ENCODE measurements around the gene HDAC4. TPM values are rescaled to one million over a fixed set of nuclear protein-coding genes. Genes with fewer than 3 reads are reported as not detected.
"Not testable (repeated sequence)": the region's sequence is repeated elsewhere in the genome, so short reads cannot be mapped to it uniquely, and the experiment has no call there.

Gene HDAC4
- total RNA-seq (10 to 100 TPM; 18.8 to 40.0 (median 27.2) TPM), polyA plus RNA-seq (10 to 100 TPM in 1 of 2 donors, 1 to 10 TPM in 1; 3.7 to 14.9 TPM)
- long read RNA-seq, donor 1, partial matches to known transcripts: 3 of 10 reads
- long read RNA-seq, donor 1, other reads (novel, unspliced or antisense): 7 of 10 reads
- long read RNA-seq, donor 2, partial matches to known transcripts: 6 of 27 reads
- long read RNA-seq, donor 2, other reads (novel, unspliced or antisense): 21 of 27 reads
- long read RNA-seq, donor 3, partial matches to known transcripts: 13 of 43 reads
- long read RNA-seq, donor 3, other reads (novel, unspliced or antisense): 30 of 43 reads

DNA sequence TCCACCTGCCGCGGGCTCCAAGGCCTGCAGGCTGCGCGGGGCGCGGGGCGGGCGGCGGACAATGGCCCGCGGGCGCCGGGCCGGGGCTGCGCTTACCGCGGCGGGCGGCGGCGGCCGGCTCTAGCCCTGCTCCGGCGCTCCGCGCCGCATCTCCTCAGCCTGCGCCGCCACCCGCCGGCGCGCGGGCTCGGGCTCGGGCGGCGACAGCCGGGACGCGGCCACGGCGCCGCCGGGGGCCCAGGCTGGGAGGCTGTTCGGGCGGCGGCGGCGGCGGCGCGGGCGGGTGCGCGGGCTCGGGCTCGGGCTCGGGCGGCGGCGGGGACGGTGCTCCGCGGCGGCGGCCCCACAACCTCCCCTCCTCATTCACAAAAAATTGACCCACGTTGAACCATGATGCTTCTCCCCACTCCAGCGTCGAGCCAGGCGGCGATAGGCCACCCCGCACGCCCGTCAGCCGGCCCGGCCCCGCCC lies at the start of gene HDAC4:
HDAC4 (minus strand) TSS at position 425 of the 471 bp plus-strand sequence. CDS start 48,321 bp downstream, outside the sequence.
- 1% methylated on average over 23 to 78 of the region's 78 CpGs for WGBS, 2 donors
- Histone ChIP-seq H3K27ac (peak within 1 kb of the TSS; percentile 95 to 100 (median 100)), H3K36me3 (no peaks in the 10 kb centered on the region), H3K4me1 (peaks cover 0 to 46% (median 29%) of the 10 kb centered on the region in 9 donors), H3K27me3 (no peaks in the 10 kb centered on the region), H3K9me3 (no peaks in the 10 kb centered on the region), H3K4me3 (peak within 1 kb of the TSS; percentile 55 to 88 (median 73))
- DNase-seq (no peak), ATAC-seq (no peak)
- TF ChIP-seq, protein P1, sequence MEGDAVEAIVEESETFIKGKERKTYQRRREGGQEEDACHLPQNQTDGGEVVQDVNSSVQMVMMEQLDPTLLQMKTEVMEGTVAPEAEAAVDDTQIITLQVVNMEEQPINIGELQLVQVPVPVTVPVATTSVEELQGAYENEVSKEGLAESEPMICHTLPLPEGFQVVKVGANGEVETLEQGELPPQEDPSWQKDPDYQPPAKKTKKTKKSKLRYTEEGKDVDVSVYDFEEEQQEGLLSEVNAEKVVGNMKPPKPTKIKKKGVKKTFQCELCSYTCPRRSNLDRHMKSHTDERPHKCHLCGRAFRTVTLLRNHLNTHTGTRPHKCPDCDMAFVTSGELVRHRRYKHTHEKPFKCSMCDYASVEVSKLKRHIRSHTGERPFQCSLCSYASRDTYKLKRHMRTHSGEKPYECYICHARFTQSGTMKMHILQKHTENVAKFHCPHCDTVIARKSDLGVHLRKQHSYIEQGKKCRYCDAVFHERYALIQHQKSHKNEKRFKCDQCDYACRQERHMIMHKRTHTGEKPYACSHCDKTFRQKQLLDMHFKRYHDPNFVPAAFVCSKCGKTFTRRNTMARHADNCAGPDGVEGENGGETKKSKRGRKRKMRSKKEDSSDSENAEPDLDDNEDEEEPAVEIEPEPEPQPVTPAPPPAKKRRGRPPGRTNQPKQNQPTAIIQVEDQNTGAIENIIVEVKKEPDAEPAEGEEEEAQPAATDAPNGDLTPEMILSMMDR (IDR thresholded peaks at IDR 0.05): no peak
- intact Hi-C loops (cut with DNase I): loop anchor here in 3 of 10 donors (5.0 to 10.0 kb wide), 2 partner anchors 83 to 276 kb away; no protein-coding TSS in a partner anchor

DNA sequence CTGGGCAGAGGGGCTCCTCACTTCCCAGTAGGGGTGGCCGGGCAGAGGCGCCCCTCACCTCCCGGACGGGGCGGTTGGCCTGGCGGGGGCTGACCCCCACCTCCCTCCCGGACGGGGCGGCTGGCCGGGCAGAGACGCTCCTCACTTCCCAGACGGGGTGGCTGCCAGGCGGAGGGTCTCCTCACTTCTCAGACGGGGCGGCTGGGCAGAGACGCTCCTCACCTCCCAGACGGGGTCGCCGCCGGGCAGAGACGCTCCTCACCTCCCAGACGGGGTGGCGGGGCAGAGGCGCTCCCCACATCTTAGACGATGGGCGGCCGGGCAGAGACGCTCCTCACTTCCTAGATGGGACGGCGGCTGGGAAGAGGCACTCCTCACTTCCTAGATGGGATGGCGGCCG lies 48.6 kb upstream of the HDAC4 start:
- peaks cover 0 to 44% (median 14%) of the 10 kb centered on the region in 11 donors for H3K9me3 ChIP-seq
- DNase-seq; H3K4me3 ChIP-seq; ATAC-seq; H3K27me3 ChIP-seq; intact Hi-C loops (cut with DNase I); H3K27ac ChIP-seq; H3K36me3 ChIP-seq: not testable (repeated sequence)
- 95 to 96% methylated on average over 22 to 32 of the region's 32 CpGs for WGBS, 2 donors
- peaks cover 0 to 18% (median 0%) of the 10 kb centered on the region in 9 donors for H3K4me1 ChIP-seq

DNA sequence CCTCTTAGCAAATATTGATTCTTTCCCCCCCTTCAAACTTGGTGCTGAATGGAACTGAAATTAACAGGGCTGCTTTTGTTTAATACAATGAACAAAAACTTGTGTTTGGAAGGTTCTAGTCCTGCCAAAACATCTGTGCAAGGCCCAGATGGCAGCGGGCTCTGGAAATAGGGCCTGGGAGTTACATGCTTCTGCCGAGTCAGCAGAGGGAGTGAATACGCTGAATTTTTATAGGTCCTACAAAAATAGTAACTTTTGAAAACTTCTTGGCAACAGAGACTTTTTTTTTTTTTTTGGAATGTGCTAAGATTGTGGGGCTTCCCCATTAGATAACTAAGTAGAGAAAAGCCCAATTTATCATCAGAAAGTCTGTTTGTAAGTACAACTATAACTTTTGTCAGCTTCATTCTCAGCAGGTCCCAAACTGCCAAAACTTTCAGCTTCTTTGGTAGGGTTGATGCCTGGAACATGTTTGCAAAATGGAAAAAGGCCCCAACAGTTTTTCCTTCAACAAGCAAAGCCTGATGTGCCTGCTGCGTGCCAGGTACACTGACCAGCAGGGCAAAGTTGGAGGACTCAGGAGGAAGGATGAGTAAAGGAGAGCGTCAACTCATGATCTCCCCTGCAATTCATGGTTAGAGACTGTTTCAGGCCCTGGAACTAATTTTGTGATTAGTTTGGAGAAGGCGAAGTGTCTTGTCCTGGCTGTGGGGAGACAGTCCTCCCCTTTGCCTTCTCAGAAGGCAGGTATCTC lies 45.1 kb upstream of the HDAC4 start:
- peak in 6 of 8 donors; percentile 37 to 82 (median 54) for ATAC-seq
- 62 to 69% methylated on average over 6 of the region's 6 CpGs for WGBS, 2 donors
- Histone ChIP-seq H3K4me3 (no peak overlapping the region), H3K9me3 (peaks cover 0 to 11% (median 0%) of the 10 kb centered on the region in 11 donors), H3K4me1 (peaks cover 0 to 31% (median 4%) of the 10 kb centered on the region in 9 donors), H3K27ac (peak overlapping the region in 1 of 10 donors; percentile 20), H3K36me3 (no peaks in the 10 kb centered on the region), H3K27me3 (peaks cover 0 to 16% (median 10%) of the 10 kb centered on the region in 7 donors)
- TF ChIP-seq, protein P1 (IDR thresholded peaks at IDR 0.05): peak in 1 of 9 donors; percentile 5
- DNase-seq: no peak
- intact Hi-C loops (cut with DNase I): no loop called here

DNA sequence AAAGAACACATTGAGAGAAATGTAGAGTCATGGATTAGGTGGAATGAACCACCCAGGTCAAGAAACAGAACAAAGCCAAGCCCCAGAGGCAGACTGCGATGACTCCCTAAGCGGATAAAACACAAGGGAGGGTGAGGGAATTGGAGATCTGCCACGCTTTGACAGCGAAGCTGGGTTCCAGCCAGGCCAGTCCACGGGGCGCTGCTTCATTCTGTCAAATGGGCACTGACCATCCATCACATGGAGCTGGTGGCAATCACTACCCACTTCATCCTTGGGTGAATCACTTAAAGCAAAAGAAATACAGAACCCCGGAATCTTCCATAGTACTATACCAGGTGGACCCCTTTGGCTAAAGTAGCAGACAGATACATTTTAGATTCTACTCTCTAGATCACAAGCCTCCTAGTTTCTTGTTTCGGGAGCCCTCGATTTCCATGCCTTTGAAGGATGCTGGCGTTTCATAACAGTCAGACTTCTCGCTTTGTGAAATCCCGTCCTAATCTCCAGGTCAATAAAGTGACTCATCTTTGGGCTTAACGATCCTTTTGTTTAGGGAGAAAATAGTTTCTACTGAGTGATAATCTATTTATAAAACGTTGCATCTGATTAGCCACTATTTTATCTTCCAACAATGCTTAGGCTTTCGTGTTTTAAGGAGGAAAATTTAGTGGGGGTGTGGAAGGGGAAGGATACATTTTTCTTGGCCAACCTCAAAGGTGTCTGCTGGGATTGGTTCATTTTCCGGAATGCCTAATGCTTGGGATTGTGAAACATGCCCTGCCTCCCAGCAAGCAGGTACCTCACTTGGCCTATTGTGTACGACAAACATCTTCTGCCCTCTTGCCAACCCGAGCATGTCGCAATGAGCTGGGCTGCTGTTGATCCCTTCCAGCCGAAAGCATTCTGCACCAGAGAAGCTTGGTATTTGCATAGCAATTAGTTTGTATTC lies 44.1 kb upstream of the HDAC4 start:
- H3K27me3 ChIP-seq: peaks cover 4 to 26% (median 20%) of the 10 kb centered on the region in 7 donors
- no peaks in the 10 kb centered on the region for H3K36me3 ChIP-seq
- TF ChIP-seq, protein P1 (IDR thresholded peaks at IDR 0.05): no peak
- peak overlapping the region in 1 of 10 donors; percentile 20 for H3K27ac ChIP-seq
- 80% methylated on average over 20 of the region's 20 CpGs for WGBS, 2 donors
- DNase-seq (no peak), ATAC-seq (no peak)
- peaks cover 0 to 5% (median 0%) of the 10 kb centered on the region in 11 donors for H3K9me3 ChIP-seq
- intact Hi-C loops (cut with DNase I): no loop called here
- no peak overlapping the region for H3K4me3 ChIP-seq
- peaks cover 3 to 41% (median 14%) of the 10 kb centered on the region in 9 donors for H3K4me1 ChIP-seq
